ENCODE results near the gene TTC12.
A peak's percentile ranks its signal among the peaks of the same experiment; 100 is the strongest.

Gene TTC12

GRCh38 chr11:113365895-113366294 lies 51.5 kb downstream of the TTC12 start:
- H3K4me3 ChIP-seq (ENCODE audit: severe bottlenecking): no peak overlapping the region
- H3K4me1 ChIP-seq (ENCODE audit: insufficient read depth, poor library complexity, severe bottlenecking): peaks cover 14% of the 10 kb centered on the region
- no peaks in the 10 kb centered on the region for H3K9me3 ChIP-seq (ENCODE audit: severe bottlenecking)
- TF ChIP-seq CTCF (IDR thresholded peaks at IDR 0.05; ENCODE audit: poor library complexity, severe bottlenecking): no peak
- DNase-seq (ENCODE audit: low spot score): no peak
- H3K36me3 ChIP-seq (ENCODE audit: low read depth): peaks cover 22% of the 10 kb centered on the region
- H3K27me3 ChIP-seq (ENCODE audit: insufficient read depth, poor library complexity, severe bottlenecking): no peaks in the 10 kb centered on the region
- H3K27ac ChIP-seq (ENCODE audit: poor library complexity, severe bottlenecking): no peak overlapping the region
- ATAC-seq (ENCODE audit: low read depth): no peak

GRCh38 chr11:113369411-113369810 lies 55.0 kb downstream of the TTC12 start:
- Histone ChIP-seq H3K9me3 (ENCODE audit: severe bottlenecking) (no peaks in the 10 kb centered on the region), H3K4me3 (ENCODE audit: severe bottlenecking) (no peak overlapping the region), H3K27me3 (ENCODE audit: insufficient read depth, poor library complexity, severe bottlenecking) (no peaks in the 10 kb centered on the region), H3K36me3 (ENCODE audit: low read depth) (0 out of 2 replicates have a peak, but pooled peaks cover 5% of the 10 kb centered on the region), H3K27ac (ENCODE audit: poor library complexity, severe bottlenecking) (no peak overlapping the region), H3K4me1 (ENCODE audit: insufficient read depth, poor library complexity, severe bottlenecking) (peaks cover 16% of the 10 kb centered on the region)
- no peak for DNase-seq (ENCODE audit: low spot score)
- no peak for TF ChIP-seq CTCF (IDR thresholded peaks at IDR 0.05; ENCODE audit: poor library complexity, severe bottlenecking)
- ATAC-seq (ENCODE audit: low read depth): no peak

- no peaks in the 10 kb centered on the region for H3K9me3 ChIP-seq (ENCODE audit: severe bottlenecking)
- H3K4me3 ChIP-seq (ENCODE audit: severe bottlenecking): no peak overlapping the region
- H3K27ac ChIP-seq (ENCODE audit: poor library complexity, severe bottlenecking): no peak overlapping the region
- no peaks in the 10 kb centered on the region for H3K27me3 ChIP-seq (ENCODE audit: insufficient read depth, poor library complexity, severe bottlenecking)
- H3K36me3 ChIP-seq (ENCODE audit: low read depth): 0 out of 2 replicates have a peak, but pooled peaks cover 2% of the 10 kb centered on the region
- ATAC-seq (ENCODE audit: low read depth) (no peak), DNase-seq (ENCODE audit: low spot score) (no peak)
- TF ChIP-seq CTCF (IDR thresholded peaks at IDR 0.05; ENCODE audit: poor library complexity, severe bottlenecking): no peak
- peaks cover 16% of the 10 kb centered on the region for H3K4me1 ChIP-seq (ENCODE audit: insufficient read depth, poor library complexity, severe bottlenecking)
These were observed 56.3 kb downstream of the TTC12 start for GRCh38 chr11:113370634-113371033.

- no peaks in the 10 kb centered on the region for H3K27me3 ChIP-seq (ENCODE audit: insufficient read depth, poor library complexity, severe bottlenecking)
- peak overlapping the region; percentile 72 for H3K27ac ChIP-seq (ENCODE audit: poor library complexity, severe bottlenecking)
- peak; percentile 34 for TF ChIP-seq CTCF (IDR thresholded peaks at IDR 0.05; ENCODE audit: poor library complexity, severe bottlenecking)
- 0 out of 3 replicates have a peak, but pooled peaks have one; percentile 17 for ATAC-seq (ENCODE audit: low read depth)
- peaks cover 16% of the 10 kb centered on the region for H3K4me1 ChIP-seq (ENCODE audit: insufficient read depth, poor library complexity, severe bottlenecking)
- H3K9me3 ChIP-seq (ENCODE audit: severe bottlenecking): no peaks in the 10 kb centered on the region
- no peaks in the 10 kb centered on the region for H3K36me3 ChIP-seq (ENCODE audit: low read depth)
- no peak overlapping the region for H3K4me3 ChIP-seq (ENCODE audit: severe bottlenecking)
- DNase-seq (ENCODE audit: low spot score): no peak
These were observed 57.9 kb downstream of the TTC12 start for GRCh38 chr11:113372309-113372708.

- Histone ChIP-seq H3K36me3 (ENCODE audit: low read depth) (no peaks in the 10 kb centered on the region), H3K27ac (ENCODE audit: poor library complexity, severe bottlenecking) (peak overlapping the region; percentile 72), H3K4me1 (ENCODE audit: insufficient read depth, poor library complexity, severe bottlenecking) (peaks cover 25% of the 10 kb centered on the region), H3K9me3 (ENCODE audit: severe bottlenecking) (no peaks in the 10 kb centered on the region), H3K4me3 (ENCODE audit: severe bottlenecking) (no peak overlapping the region), H3K27me3 (ENCODE audit: insufficient read depth, poor library complexity, severe bottlenecking) (no peaks in the 10 kb centered on the region)
- ATAC-seq (ENCODE audit: low read depth) (peak; percentile 71), DNase-seq (ENCODE audit: low spot score) (no peak)
- no peak for TF ChIP-seq CTCF (IDR thresholded peaks at IDR 0.05; ENCODE audit: poor library complexity, severe bottlenecking)
These were observed 58.9 kb downstream of the TTC12 start for GRCh38 chr11:113373306-113373705.

Data from RWPE2 (cell line).